H1 (cell line): ENCODE results near the gene SLC35F5. TPM values are rescaled to one million over a fixed set of nuclear protein-coding genes. Genes with fewer than 3 reads are reported as not detected.

ENCODE experiments used
- CTCF ChIA-PET: fragments of 300-600 bp; sonication (Branson Sonifier 250); formaldehyde crosslinking; loops from one replicate; lab custom pipeline; 2021; ENCODE audit not compliant: partially characterized antibody; lab: Charles Lee
- POLR2A ChIA-PET: fragments of 300-600 bp; sonication (Branson Sonifier 250); formaldehyde crosslinking; loops from one replicate; lab custom pipeline; 2021; ENCODE audit warnings: inconsistent platforms; ENCODE audit not compliant: partially characterized antibody; lab: Charles Lee
- DNase-seq, 2 experiments: peaks; one replicate each; pipeline versions ENCODE4 v3.0.0 to v3.0.0-alpha.2; 2010 to 2022; ENCODE audit warnings: low spot score in 2 of 2, low read depth in 1 of 2, mixed read lengths in 1 of 2
- FAIRE-seq: peaks from 2 replicates; lab custom pipeline; 2011; peaks lifted over from hg19 to GRCh38; lab: Jason Lieb, UNC
- H2AFZ ChIP-seq: 2 replicates; pipeline ENCODE4 v1.8.1; 2012; ENCODE audit warnings: low read length, inconsistent platforms
- H2AK5ac ChIP-seq: 2 replicates; pipeline ENCODE4 v1.6.1; 2013; ENCODE audit warnings: low read depth, low read length
- H2BK120ac ChIP-seq: replicated peaks from 2 replicates; pipeline ENCODE3; 2013; ENCODE audit warnings: low read depth, low read length, inconsistent platforms
- H2BK12ac ChIP-seq: 2 replicates; pipeline ENCODE4 v1.6.1; 2013; ENCODE audit warnings: low read depth, low read length
- H2BK15ac ChIP-seq: 2 replicates; pipeline ENCODE4 v1.6.1; 2013; ENCODE audit warnings: low read length
- H2BK20ac ChIP-seq: 2 replicates; pipeline ENCODE4 v1.6.1; 2013; ENCODE audit warnings: low read length
- H2BK5ac ChIP-seq: 2 replicates; pipeline ENCODE4 v1.6.1; 2013; ENCODE audit warnings: low read depth, low read length
- H3K14ac ChIP-seq: 2 replicates; pipeline ENCODE4 v1.6.1; 2013; ENCODE audit warnings: inconsistent platforms; ENCODE audit not compliant: insufficient read length
- H3K18ac ChIP-seq: 2 replicates; pipeline ENCODE4 v1.6.1; 2013; ENCODE audit warnings: low read length; ENCODE audit errors: extremely low read depth
- H3K23ac ChIP-seq: 2 replicates; pipeline ENCODE4 v1.6.1; 2013; ENCODE audit warnings: inconsistent platforms; ENCODE audit not compliant: insufficient read length
- H3K23me2 ChIP-seq: 2 replicates; pipeline ENCODE4 v1.6.1; 2013; ENCODE audit warnings: low read depth, low read length
- H3K27ac ChIP-seq: 2 replicates; pipeline ENCODE4 v1.6.1; 2011; ENCODE audit warnings: low read depth, low read length, inconsistent platforms
- H3K27me3 ChIP-seq, 4 experiments: replicated peaks in 1 of 4; 1 replicate in 1 of 4; 2 replicates in 3 of 4; pipeline versions ENCODE4 v1.6.1 to v1.8.1; 2011 to 2013; ENCODE audit warnings: low read length in 3 of 4, mild to moderate bottlenecking in 3 of 4, inconsistent platforms in 2 of 4, mixed read lengths in 2 of 4, moderate library complexity in 1 of 4; ENCODE audit not compliant: control insufficient read depth in 3 of 4, insufficient read depth in 3 of 4; ENCODE audit errors: extremely low read depth in 1 of 4
- H3K36me3 ChIP-seq, 4 experiments: 2 replicates each; pipeline versions ENCODE4 v1.6.1 to v1.8.1; 2011 to 2013; ENCODE audit warnings: mild to moderate bottlenecking in 4 of 4, low read length in 3 of 4, moderate library complexity in 2 of 4, control low read depth in 1 of 4, inconsistent platforms in 1 of 4; ENCODE audit not compliant: insufficient read depth in 4 of 4, control insufficient read depth in 2 of 4
- H3K4ac ChIP-seq: replicated peaks from 2 replicates; pipeline ENCODE3; 2013; ENCODE audit warnings: low read length, low read depth, mixed read lengths, inconsistent platforms; ENCODE audit not compliant: insufficient read length
- H3K4me1 ChIP-seq, 4 experiments: replicated peaks in 1 of 4; 1 replicate in 1 of 4; 2 replicates in 3 of 4; pipeline versions ENCODE4 v1.6.1 to v1.8.1; 2011 to 2013; ENCODE audit warnings: low read length in 3 of 4, inconsistent platforms in 2 of 4, mixed read lengths in 1 of 4; ENCODE audit not compliant: insufficient read depth in 4 of 4, control insufficient read depth in 3 of 4
- H3K4me2 ChIP-seq, 2 experiments: 2 replicates each; pipeline versions ENCODE4 v1.6.1 to v1.8.1; 2011 to 2013; ENCODE audit warnings: low read depth in 2 of 2, low read length in 2 of 2, control low read depth in 1 of 2, inconsistent platforms in 1 of 2, mild to moderate bottlenecking in 1 of 2; ENCODE audit not compliant: insufficient read depth in 1 of 2
- H3K4me3 ChIP-seq, 4 experiments: fragments of 200-600, 300-600 bp in 1 of 4; sonication (generic), shearing (Covaris generic), sonication (Bioruptor Twin) in 1 of 4; 2 replicates each; pipeline versions ENCODE4 v1.5.1 to v1.8.1; 2011 to 2016; ENCODE audit warnings: low read length in 4 of 4, low read depth in 3 of 4, control low read depth in 2 of 4, inconsistent platforms in 2 of 4, mild to moderate bottlenecking in 2 of 4, mixed read lengths in 1 of 4, moderate library complexity in 1 of 4; ENCODE audit not compliant: insufficient read depth in 2 of 4; ENCODE audit errors: extremely low read depth in 1 of 4
- H3K56ac ChIP-seq: replicated peaks from 2 replicates; pipeline ENCODE3; 2013; ENCODE audit warnings: low read depth, mild to moderate bottlenecking, mixed read lengths, low read length, inconsistent platforms; ENCODE audit not compliant: insufficient read length
- H3K79me1 ChIP-seq: 2 replicates; pipeline ENCODE4 v1.6.1; 2013; ENCODE audit warnings: low read depth, low read length, control low read depth
- H3K79me2 ChIP-seq, 2 experiments: 2 replicates each; pipeline versions ENCODE4 v1.6.1 to v1.8.1; 2012 to 2013; ENCODE audit warnings: low read length in 2 of 2, mild to moderate bottlenecking in 2 of 2, inconsistent platforms in 1 of 2; ENCODE audit not compliant: insufficient read depth in 2 of 2, control insufficient read depth in 1 of 2
- H3K9ac ChIP-seq, 4 experiments: replicated peaks in 1 of 4; 1 replicate in 1 of 4; 2 replicates in 3 of 4; pipeline versions ENCODE4 v1.6.1 to v1.8.1; 2011 to 2013; ENCODE audit warnings: low read depth in 3 of 4, low read length in 3 of 4, control low read depth in 2 of 4, mild to moderate bottlenecking in 2 of 4, moderate library complexity in 2 of 4, inconsistent platforms in 1 of 4; ENCODE audit errors: extremely low read depth in 1 of 4
- H3K9me3 ChIP-seq, 2 experiments: 2 replicates each; pipeline versions ENCODE4 v1.6.1 to v1.8.1; 2012 to 2013; ENCODE audit warnings: mild to moderate bottlenecking in 2 of 2, moderate library complexity in 2 of 2, control low read depth in 1 of 2, inconsistent platforms in 1 of 2, low read depth in 1 of 2, low read length in 1 of 2, mixed read lengths in 1 of 2; ENCODE audit not compliant: insufficient read depth in 2 of 2
- H4K20me1 ChIP-seq, 2 experiments: replicated peaks in 1 of 2; 2 replicates each; pipeline versions ENCODE3 to v1.8.1; 2011 to 2013; ENCODE audit warnings: inconsistent platforms in 2 of 2, low read length in 2 of 2, mild to moderate bottlenecking in 1 of 2; ENCODE audit not compliant: insufficient read depth in 2 of 2, control insufficient read depth in 1 of 2
- H4K5ac ChIP-seq: 2 replicates; pipeline ENCODE4 v1.6.1; 2013; ENCODE audit warnings: low read length, low read depth, mixed read lengths, inconsistent platforms; ENCODE audit not compliant: insufficient read length
- H4K8ac ChIP-seq: 2 replicates; pipeline ENCODE4 v1.8.0; 2013; ENCODE audit warnings: mild to moderate bottlenecking, moderate library complexity, low read length, inconsistent platforms; ENCODE audit not compliant: insufficient read depth; ENCODE audit errors: extremely low read depth
- H4K91ac ChIP-seq: replicated peaks from 2 replicates; pipeline ENCODE3; 2013; ENCODE audit warnings: low read length, mixed read lengths, inconsistent platforms; ENCODE audit not compliant: insufficient read length
- BCL11A ChIP-seq, 2 experiments: IDR thresholded peaks; one replicate each; pipeline ENCODE4 v1.6.1; 2011; ENCODE audit warnings: low read depth in 2 of 2, low read length in 2 of 2, mild to moderate bottlenecking in 2 of 2
- CBX5 ChIP-seq: fragments of 300-800, 300-1000 bp; sonication (generic); IDR thresholded peaks from 2 replicates; pipeline ENCODE4 v1.7.1; 2016; ENCODE audit warnings: antibody characterized with exemption, low read length, low read depth
- HDAC2 ChIP-seq, 2 experiments: fragments of 300-600 bp in 1 of 2; sonication (generic) in 1 of 2; IDR thresholded peaks; 2 replicates each; pipeline ENCODE4 v1.6.1; 2011 to 2012; ENCODE audit warnings: low read depth in 2 of 2, low read length in 2 of 2, mild to moderate bottlenecking in 2 of 2, moderate library complexity in 2 of 2, borderline replicate concordance in 1 of 2, inconsistent platforms in 1 of 2
- KDM5A ChIP-seq: fragments of 200-600 bp; IDR thresholded peaks from 2 replicates; pipeline ENCODE4 v1.7.1; 2012; ENCODE audit warnings: mild to moderate bottlenecking, low read length, inconsistent platforms, mixed read lengths
- RBBP5 ChIP-seq: IDR thresholded peaks from 2 replicates; pipeline ENCODE4 v1.7.1; 2012; ENCODE audit warnings: low read depth, mild to moderate bottlenecking, inconsistent platforms, low read length, moderate library complexity, borderline replicate concordance
- SIRT6 ChIP-seq: IDR thresholded peaks from one replicate; pipeline ENCODE4 v1.7.1; 2012; ENCODE audit warnings: low read length, inconsistent platforms
- SRF ChIP-seq: IDR thresholded peaks from 2 replicates; pipeline ENCODE4 v1.6.1; 2011; ENCODE audit warnings: mild to moderate bottlenecking, low read depth, low read length, moderate library complexity
- WGBS, 2 experiments: shearing (Covaris generic) in 1 of 2; methylation state at CpG; one replicate each; pipeline versions ENCODE4 v1.1.6 to v1.1.7; 2013 to 2015; ENCODE audit warnings: low lambda C conversion rate in 2 of 2, mixed read lengths in 2 of 2, inconsistent platforms in 1 of 2, low coverage in 1 of 2, missing lambda C conversion rate in 1 of 2; ENCODE audit not compliant: insufficient replicate concordance in 2 of 2, insufficient coverage in 1 of 2, insufficient read length in 1 of 2; ENCODE audit errors: extremely low coverage in 1 of 2, missing lambda C conversion rate in 1 of 2; 5-methylcytosine and 5-hydroxymethylcytosine counted together
- polyA plus RNA-seq, 7 experiments: library from polyadenylated mRNA; depleted of rRNA in 3 of 7; stranded (reverse) in 5 of 7; unstranded in 2 of 7; fragments of >200 nt in 5 of 7; fragments of 200-250 nt in 2 of 7; gene quantifications; 1 replicate in 5 of 7; 2 replicates in 1 of 7; 4 replicates in 1 of 7; pipeline versions ENCODE4 v1.2.1 to v1.2.3, GENCODE V29; 2011 to 2013; ENCODE audit warnings: missing spikeins in 2 of 7, mixed read lengths in 2 of 7
- total RNA-seq: library from RNA; stranded (reverse); fragmentation: NEBNext Ultra II Directional; extraction: Animal tissue kit (Norgen Biotek cat#: 25700); gene quantifications from 2 replicates; pipeline ENCODE4 v1.2.1, GENCODE V29; 2021
- TF ChIP-seq, protein P1 (sequence below): IDR thresholded peaks from 2 replicates; pipeline ENCODE4 v1.6.1; 2012; ENCODE audit warnings: low read length, inconsistent platforms
- TF ChIP-seq, protein P2 (sequence below): IDR thresholded peaks from 2 replicates; pipeline ENCODE4 v1.6.1; 2012; ENCODE audit warnings: inconsistent platforms

The SLC35F5 gene
- total and polyA plus RNA-seq, 2 of the 8 experiments (the other 6 are each of a cell fraction or from before 2014, with no cell fraction given), result 11.8 to 22.2 TPM

DNA sequence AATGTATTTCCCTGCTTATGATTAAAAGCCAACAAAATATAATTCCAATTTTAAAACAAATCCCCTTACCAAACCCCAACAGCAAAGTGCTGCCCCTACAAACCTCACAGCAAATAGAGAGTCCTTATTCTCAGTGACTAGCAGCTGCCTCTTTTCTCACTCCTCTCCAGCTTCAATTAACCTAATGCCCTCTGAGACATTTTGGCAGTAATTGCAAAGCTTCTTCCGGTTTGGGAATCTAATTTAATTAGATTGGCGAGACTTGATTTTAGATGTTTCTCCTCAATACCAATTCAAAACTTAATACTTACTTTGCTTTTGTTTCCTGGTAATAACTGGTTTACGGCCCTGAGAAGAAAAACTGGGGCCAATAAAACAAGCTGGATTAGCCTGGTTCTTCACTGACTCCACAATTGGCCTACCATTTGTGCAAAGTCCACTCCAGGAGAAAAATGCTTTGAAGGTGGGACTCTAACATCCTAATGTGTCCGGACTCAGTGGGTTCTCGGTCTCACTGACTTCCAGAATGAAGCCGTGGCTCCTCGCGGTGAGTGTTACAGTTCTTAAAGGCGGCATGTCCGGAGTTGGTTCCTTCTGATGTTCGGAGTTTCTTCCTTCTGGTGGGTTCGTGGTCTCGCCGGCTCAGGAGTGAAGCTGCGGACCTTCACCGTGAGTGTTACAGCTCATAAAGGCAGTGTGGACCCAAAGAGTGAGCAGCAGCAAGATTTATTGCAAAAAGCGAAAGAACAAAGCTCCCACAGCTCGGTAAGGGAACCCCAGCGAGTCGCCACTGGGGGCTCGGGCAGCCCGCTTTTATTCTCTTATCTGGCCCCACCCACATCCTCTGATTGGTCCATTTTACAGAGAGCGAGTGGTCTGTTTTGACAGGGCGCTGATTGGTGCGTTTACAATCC is 52.8 kb downstream of the SLC35F5 start:
- Histone ChIP-seq H4K91ac (no peak overlapping the region), H2BK20ac (no peak overlapping the region), H3K56ac (no peak overlapping the region), H4K5ac (no peak overlapping the region), H4K20me1 (no peaks in the 10 kb centered on the region), H3K23ac (no peak overlapping the region), H3K27ac (no peak overlapping the region), H3K4me3 (no peak overlapping the region), H3K23me2 (no peaks in the 10 kb centered on the region), H3K9ac (no peak overlapping the region), H3K27me3 (no peaks in the 10 kb centered on the region; a peak in 1 of 7 replicates), H3K36me3 (peaks cover 0 to 8% (median 0%) of the 10 kb centered on the region in 4 experiments; a peak in 2 of 8 replicates), H3K18ac (no peak overlapping the region), H2AFZ (no peak overlapping the region), H2BK5ac (no peak overlapping the region), H3K4ac (no peak overlapping the region), H3K79me1 (no peaks in the 10 kb centered on the region), H2BK120ac (no peak overlapping the region), H2AK5ac (no peak overlapping the region), H3K14ac (no peak overlapping the region), H3K4me1 (no peaks in the 10 kb centered on the region), H3K79me2 (no peaks in the 10 kb centered on the region), H2BK15ac (no peak overlapping the region), H4K8ac (no peak overlapping the region), H2BK12ac (no peak overlapping the region), H3K9me3 (peaks cover 0 to 9% of the 10 kb centered on the region in 2 experiments; a peak in 1 of 4 replicates), H3K4me2 (no peak overlapping the region)
- FAIRE-seq, result no peak
- CTCF ChIA-PET, result interaction anchor here (0.7 to 1.0 kb wide), 3 partner anchors 19 to 99 kb away, joined by 3 read pairs; no protein-coding TSS in a partner anchor
- no peak for DNase-seq
- POLR2A ChIA-PET, result no interaction called here
- 87% methylated on average over 24 of the region's 25 CpGs; no CpG with 5 or more reads in 1 of the 2 experiments for WGBS, 2 experiments
- TF ChIP-seq, protein P1, sequence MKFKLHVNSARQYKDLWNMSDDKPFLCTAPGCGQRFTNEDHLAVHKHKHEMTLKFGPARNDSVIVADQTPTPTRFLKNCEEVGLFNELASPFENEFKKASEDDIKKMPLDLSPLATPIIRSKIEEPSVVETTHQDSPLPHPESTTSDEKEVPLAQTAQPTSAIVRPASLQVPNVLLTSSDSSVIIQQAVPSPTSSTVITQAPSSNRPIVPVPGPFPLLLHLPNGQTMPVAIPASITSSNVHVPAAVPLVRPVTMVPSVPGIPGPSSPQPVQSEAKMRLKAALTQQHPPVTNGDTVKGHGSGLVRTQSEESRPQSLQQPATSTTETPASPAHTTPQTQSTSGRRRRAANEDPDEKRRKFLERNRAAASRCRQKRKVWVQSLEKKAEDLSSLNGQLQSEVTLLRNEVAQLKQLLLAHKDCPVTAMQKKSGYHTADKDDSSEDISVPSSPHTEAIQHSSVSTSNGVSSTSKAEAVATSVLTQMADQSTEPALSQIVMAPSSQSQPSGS, result no peak
- TF ChIP-seq SIRT6 (no peak), KDM5A (no peak), SRF (no peak), CBX5 (no peak), RBBP5 (no peak), BCL11A (IDR thresholded peaks at IDR 0.05; ENCODE audit: low read depth in 2 of 2, low read length in 2 of 2) (no peak), HDAC2 (IDR thresholded peaks at IDR 0.05; ENCODE audit: borderline replicate concordance in 1 of 2, low read depth in 2 of 2, low read length in 2 of 2) (no peak)
- TF ChIP-seq, protein P2, sequence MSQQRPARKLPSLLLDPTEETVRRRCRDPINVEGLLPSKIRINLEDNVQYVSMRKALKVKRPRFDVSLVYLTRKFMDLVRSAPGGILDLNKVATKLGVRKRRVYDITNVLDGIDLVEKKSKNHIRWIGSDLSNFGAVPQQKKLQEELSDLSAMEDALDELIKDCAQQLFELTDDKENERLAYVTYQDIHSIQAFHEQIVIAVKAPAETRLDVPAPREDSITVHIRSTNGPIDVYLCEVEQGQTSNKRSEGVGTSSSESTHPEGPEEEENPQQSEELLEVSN, result no peak
